AML-193 (cell line): ENCODE results near the gene ELMO1.

Experiments used
- DNase-seq, 2 experiments: peaks; one replicate each; lab custom pipeline; 2025; lab: John Stamatoyannopoulos, UW

ELMO1 gene

GRCh38 chr7:37052705-37053104, 396.0 kb downstream of the ELMO1 start:
- DNase-seq, result peak; percentile 0 to 6

- DNase-seq, result no peak
These were observed 397.9 kb downstream of the ELMO1 start for GRCh38 chr7:37050801-37051200.

- no peak for DNase-seq
These were observed 400.0 kb downstream of the ELMO1 start for GRCh38 chr7:37048674-37049073.

- DNase-seq, result no peak
These were observed 401.4 kb downstream of the ELMO1 start for GRCh38 chr7:37047260-37047659.

- no peak for DNase-seq
These were observed 402.1 kb downstream of the ELMO1 start for GRCh38 chr7:37046531-37047079.

GRCh38 chr7:37045681-37046179, 402.9 kb downstream of the ELMO1 start:
- DNase-seq, result peak; percentile 2 to 17

- DNase-seq, result no peak
These were observed 407.2 kb downstream of the ELMO1 start for GRCh38 chr7:37041461-37041860.

GRCh38 chr7:37040330-37040729, 408.3 kb downstream of the ELMO1 start:
- no peak for DNase-seq

GRCh38 chr7:37039131-37039749, 409.4 kb downstream of the ELMO1 start:
- no peak for DNase-seq

GRCh38 chr7:37038706-37039105, 410.0 kb downstream of the ELMO1 start:
- DNase-seq, result no peak

GRCh38 chr7:37037286-37037685, 411.4 kb downstream of the ELMO1 start:
- no peak for DNase-seq

- DNase-seq, result no peak
These were observed 413.0 kb downstream of the ELMO1 start for GRCh38 chr7:37035631-37036030.

GRCh38 chr7:37033141-37033540, 415.5 kb downstream of the ELMO1 start:
- no peak for DNase-seq

- no peak for DNase-seq
These were observed 416.4 kb downstream of the ELMO1 start for GRCh38 chr7:37032258-37032601.

GRCh38 chr7:37031571-37032257, 416.9 kb downstream of the ELMO1 start:
- no peak for DNase-seq

GRCh38 chr7:37028909-37029440, 419.7 kb downstream of the ELMO1 start:
- DNase-seq, result no peak

- DNase-seq, result no peak
These were observed 420.9 kb downstream of the ELMO1 start for GRCh38 chr7:37027557-37028341.

GRCh38 chr7:37027104-37027503, 421.6 kb downstream of the ELMO1 start:
- DNase-seq, result no peak

GRCh38 chr7:37018954-37019353, 429.7 kb downstream of the ELMO1 start:
- DNase-seq, result no peak

GRCh38 chr7:37016064-37016878, 432.4 kb downstream of the ELMO1 start:
- DNase-seq, result no peak

- DNase-seq, result no peak
These were observed 433.2 kb downstream of the ELMO1 start for GRCh38 chr7:37015353-37016034.
